Parathyroid adenoma (tissue), 2 donors: ENCODE measurements around the gene OR6X1.

ENCODE experiments used
- H2AFZ ChIP-seq: fragments of 300-600 bp; sonication (generic); one replicate; pipeline ENCODE4 v1.7.0; 2017; ENCODE audit warnings: antibody characterized with exemption, mild to moderate bottlenecking
- H3K27ac ChIP-seq: fragments of 300-600 bp; sonication (generic); one replicate; pipeline ENCODE4 v1.7.0; 2017
- H3K27me3 ChIP-seq: fragments of 300-600 bp; sonication (generic); one replicate; pipeline ENCODE4 v1.7.0; 2017; ENCODE audit warnings: low read length; ENCODE audit not compliant: control insufficient read depth, insufficient read depth
- H3K36me3 ChIP-seq: fragments of 300-600 bp; sonication (generic); one replicate; pipeline ENCODE4 v1.7.0; 2017; ENCODE audit warnings: low read length; ENCODE audit not compliant: control insufficient read depth, insufficient read depth
- H3K4me1 ChIP-seq: fragments of 300-600 bp; sonication (generic); one replicate; pipeline ENCODE4 v1.7.0; 2017; ENCODE audit warnings: control low read depth
- H3K4me2 ChIP-seq: fragments of 300-600 bp; sonication (generic); one replicate; pipeline ENCODE4 v1.7.0; 2017; ENCODE audit warnings: low read length
- H3K4me3 ChIP-seq: fragments of 300-600 bp; sonication (generic); one replicate; pipeline ENCODE4 v1.7.0; 2017; ENCODE audit warnings: low read depth, low read length
- H3K79me2 ChIP-seq: fragments of 300-600 bp; sonication (generic); one replicate; pipeline ENCODE4 v1.7.0; 2017; ENCODE audit warnings: control low read depth
- H3K9ac ChIP-seq: fragments of 300-600 bp; sonication (generic); one replicate; pipeline ENCODE4 v1.7.0; 2017; ENCODE audit warnings: mild to moderate bottlenecking
- H3K9me3 ChIP-seq: fragments of 300-600 bp; sonication (generic); one replicate; pipeline ENCODE4 v1.7.0; 2017; ENCODE audit warnings: low read length; ENCODE audit not compliant: control insufficient read depth
- CTCF ChIP-seq: fragments of 300-600 bp; sonication (generic); IDR thresholded peaks from one replicate; pipeline ENCODE4 v1.7.0; 2017; ENCODE audit warnings: antibody characterized with exemption, mild to moderate bottlenecking
- donor health status: primary hyperparathyroidism.

Gene OR6X1

DNA sequence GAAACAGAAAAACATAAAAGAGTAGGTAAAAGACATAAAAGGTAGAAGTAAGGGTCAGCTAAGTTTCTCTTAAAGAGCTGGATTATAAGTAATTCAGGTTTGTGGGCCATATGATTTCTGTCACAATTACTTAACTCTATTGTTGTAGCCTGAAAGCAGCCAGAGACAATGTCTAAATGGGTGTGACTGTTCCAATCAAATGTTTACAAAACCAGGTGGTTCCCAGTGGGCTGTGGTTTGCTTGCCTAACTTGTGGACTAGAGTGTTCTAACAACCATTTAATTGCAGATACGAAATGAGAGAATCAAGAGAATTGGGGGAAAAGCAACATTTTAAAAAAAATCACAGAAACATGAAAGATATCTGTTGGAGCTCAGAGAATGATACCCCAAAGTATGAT lies 29.2 kb upstream of the OR6X1 start:
- no peak overlapping the region for H2AFZ ChIP-seq
- no peaks in the 10 kb centered on the region for H3K79me2 ChIP-seq
- H3K4me1 ChIP-seq = no peaks in the 10 kb centered on the region
- H3K9ac ChIP-seq = no peak overlapping the region
- no peak overlapping the region for H3K4me3 ChIP-seq
- H3K4me2 ChIP-seq = no peak overlapping the region
- no peak overlapping the region for H3K27ac ChIP-seq
- no peaks in the 10 kb centered on the region for H3K36me3 ChIP-seq
- no peak for TF ChIP-seq CTCF
- H3K9me3 ChIP-seq = no peaks in the 10 kb centered on the region
- no peaks in the 10 kb centered on the region for H3K27me3 ChIP-seq

DNA sequence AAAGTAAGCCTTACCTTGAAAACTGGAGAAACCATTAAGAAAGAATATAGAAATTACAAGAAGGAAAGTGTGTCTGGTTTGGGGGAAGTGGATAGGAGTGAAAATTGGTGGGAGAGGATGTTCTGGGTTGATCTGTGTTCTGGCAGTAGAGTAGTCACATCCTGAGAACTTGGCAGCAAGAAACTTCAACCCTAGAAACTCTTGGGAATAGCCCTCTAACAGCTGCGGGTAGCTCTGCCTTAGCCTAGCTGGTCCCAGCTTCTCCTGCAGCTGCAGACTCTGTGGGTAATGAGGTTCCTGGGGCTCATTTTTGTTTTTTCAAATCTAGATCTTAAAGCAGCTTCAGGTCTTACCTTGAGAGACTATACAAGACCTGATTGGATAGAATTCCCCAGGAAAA lies 24.2 kb upstream of the OR6X1 start:
- no peaks in the 10 kb centered on the region for H3K36me3 ChIP-seq
- H3K4me3 ChIP-seq = no peak overlapping the region
- no peak overlapping the region for H3K27ac ChIP-seq
- no peak overlapping the region for H2AFZ ChIP-seq
- H3K27me3 ChIP-seq = no peaks in the 10 kb centered on the region
- H3K79me2 ChIP-seq = no peaks in the 10 kb centered on the region
- no peak overlapping the region for H3K9ac ChIP-seq
- no peaks in the 10 kb centered on the region for H3K9me3 ChIP-seq
- no peak overlapping the region for H3K4me2 ChIP-seq
- TF ChIP-seq CTCF = no peak
- H3K4me1 ChIP-seq = no peaks in the 10 kb centered on the region

- H3K36me3 ChIP-seq = no peaks in the 10 kb centered on the region
- H3K27me3 ChIP-seq = no peaks in the 10 kb centered on the region
- H3K79me2 ChIP-seq = no peaks in the 10 kb centered on the region
- no peak overlapping the region for H3K9ac ChIP-seq
- H2AFZ ChIP-seq = no peak overlapping the region
- no peaks in the 10 kb centered on the region for H3K4me1 ChIP-seq
- no peak overlapping the region for H3K27ac ChIP-seq
- no peak overlapping the region for H3K4me3 ChIP-seq
- H3K4me2 ChIP-seq = no peak overlapping the region
- H3K9me3 ChIP-seq = no peaks in the 10 kb centered on the region
- no peak for TF ChIP-seq CTCF
Measured at GRCh38 chr11:123775715-123776549, 21.6 kb upstream of the OR6X1 start.

GRCh38 chr11:123775289-123775688 lies 21.0 kb upstream of the OR6X1 start:
- no peak overlapping the region for H3K27ac ChIP-seq
- H3K4me3 ChIP-seq = no peak overlapping the region
- H3K79me2 ChIP-seq = no peaks in the 10 kb centered on the region
- H2AFZ ChIP-seq = no peak overlapping the region
- no peaks in the 10 kb centered on the region for H3K9me3 ChIP-seq
- no peaks in the 10 kb centered on the region for H3K4me1 ChIP-seq
- no peak overlapping the region for H3K9ac ChIP-seq
- TF ChIP-seq CTCF = no peak
- H3K27me3 ChIP-seq = no peaks in the 10 kb centered on the region
- H3K36me3 ChIP-seq = no peaks in the 10 kb centered on the region
- H3K4me2 ChIP-seq = no peak overlapping the region

DNA sequence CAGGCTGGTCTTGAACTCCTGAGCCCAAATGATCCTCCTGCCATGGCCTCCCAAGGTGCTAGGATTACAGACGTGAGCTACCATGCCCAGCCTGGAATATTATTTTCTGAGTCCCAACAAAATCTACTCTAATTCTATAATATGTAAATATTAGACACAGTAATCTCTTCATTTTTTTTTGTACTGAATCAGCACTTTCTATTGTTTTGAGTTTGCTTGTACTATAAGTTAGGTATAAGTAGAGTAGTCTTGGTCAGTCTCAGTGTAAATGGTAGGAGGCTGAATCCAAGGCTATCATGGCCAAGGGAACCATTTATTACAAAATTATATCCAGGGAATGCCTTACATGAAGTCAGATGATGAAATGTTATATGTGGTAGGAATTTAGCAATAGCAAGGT lies 19.6 kb upstream of the OR6X1 start:
- no peaks in the 10 kb centered on the region for H3K27me3 ChIP-seq

More for the DNA sequence above, 19.6 kb upstream of the OR6X1 start:
- Histone ChIP-seq H3K4me2 (no peak overlapping the region), H3K36me3 (no peaks in the 10 kb centered on the region), H3K9me3 (no peaks in the 10 kb centered on the region), H2AFZ (no peak overlapping the region), H3K9ac (no peak overlapping the region), H3K4me1 (no peaks in the 10 kb centered on the region), H3K79me2 (no peaks in the 10 kb centered on the region), H3K4me3 (no peak overlapping the region), H3K27ac (no peak overlapping the region)
- no peak for TF ChIP-seq CTCF
